ENCODE data around the gene NTN1. TPM values are rescaled to one million over a fixed set of nuclear protein-coding genes. Genes with fewer than 3 reads are reported as not detected.
A peak's percentile ranks its signal among the peaks of the same experiment; 100 is the strongest.

Gene NTN1
- total RNA-seq, 1 donor from 2014 or later: 22.8 TPM

GRCh38 chr17:9028988-9029570 lies 7.8 kb downstream of the NTN1 start:
- DNase-seq (ENCODE audit: low spot score): no peak
- ATAC-seq: peak; percentile 18
- intact Hi-C loops (cut with DNase I): no loop called here

GRCh38 chr17:9032151-9032550 lies 10.8 kb downstream of the NTN1 start:
- intact Hi-C loops (cut with DNase I): no loop called here
- DNase-seq (ENCODE audit: low spot score): no peak
- peak; percentile 48 for ATAC-seq

- intact Hi-C loops (cut with DNase I): no loop called here
- DNase-seq (ENCODE audit: low spot score) (no peak), ATAC-seq (peak; percentile 50)
These were observed 11.3 kb downstream of the NTN1 start for GRCh38 chr17:9032583-9032982.

- no peak for ATAC-seq
- intact Hi-C loops (cut with DNase I): no loop called here
- no peak for DNase-seq (ENCODE audit: low spot score)
These were observed 13.9 kb downstream of the NTN1 start for GRCh38 chr17:9035249-9035648.

GRCh38 chr17:9036336-9036735 lies 15.0 kb downstream of the NTN1 start:
- intact Hi-C loops (cut with DNase I): no loop called here
- ATAC-seq (no peak), DNase-seq (ENCODE audit: low spot score) (no peak)

GRCh38 chr17:9037736-9038135 lies 16.4 kb downstream of the NTN1 start:
- no peak for DNase-seq (ENCODE audit: low spot score)
- ATAC-seq: no peak
- intact Hi-C loops (cut with DNase I): no loop called here

- DNase-seq (ENCODE audit: low spot score): no peak
- no peak for ATAC-seq
- intact Hi-C loops (cut with DNase I): no loop called here
These were observed 17.1 kb downstream of the NTN1 start for GRCh38 chr17:9038380-9038779.

- DNase-seq (ENCODE audit: low spot score): no peak
- intact Hi-C loops (cut with DNase I): no loop called here
- ATAC-seq: no peak
These were observed 23.6 kb downstream of the NTN1 start for GRCh38 chr17:9044772-9045463.

- intact Hi-C loops (cut with DNase I): no loop called here
- no peak for DNase-seq (ENCODE audit: low spot score)
These were observed 29.6 kb downstream of the NTN1 start for GRCh38 chr17:9050801-9051401.

GRCh38 chr17:9051561-9051960 lies 30.3 kb downstream of the NTN1 start:
- DNase-seq (ENCODE audit: low spot score): no peak
- intact Hi-C loops (cut with DNase I): no loop called here
- ATAC-seq: no peak

More at GRCh38 chr17:9050801-9051401, 29.6 kb downstream of the NTN1 start:
- no peak for ATAC-seq

GRCh38 chr17:9052921-9053320 lies 31.6 kb downstream of the NTN1 start:
- intact Hi-C loops (cut with DNase I): no loop called here
- DNase-seq (ENCODE audit: low spot score) (no peak), ATAC-seq (peak; percentile 20)

GRCh38 chr17:9053406-9053805 lies 32.1 kb downstream of the NTN1 start:
- intact Hi-C loops (cut with DNase I): no loop called here
- no peak for ATAC-seq
- no peak for DNase-seq (ENCODE audit: low spot score)

- intact Hi-C loops (cut with DNase I): no loop called here
- ATAC-seq: no peak
- no peak for DNase-seq (ENCODE audit: low spot score)
These were observed 33.0 kb downstream of the NTN1 start for GRCh38 chr17:9054126-9054975.

GRCh38 chr17:9055281-9055680 lies 34.0 kb downstream of the NTN1 start:
- intact Hi-C loops (cut with DNase I): no loop called here

GRCh38 chr17:9056566-9056965 lies 35.3 kb downstream of the NTN1 start:
- intact Hi-C loops (cut with DNase I): no loop called here
- DNase-seq (ENCODE audit: low spot score) (no peak), ATAC-seq (peak; percentile 83)

More at GRCh38 chr17:9055281-9055680, 34.0 kb downstream of the NTN1 start:
- DNase-seq (ENCODE audit: low spot score): no peak
- no peak for ATAC-seq

- ATAC-seq (peak; percentile 48), DNase-seq (ENCODE audit: low spot score) (no peak)
- intact Hi-C loops (cut with DNase I): no loop called here
These were observed 36.0 kb downstream of the NTN1 start for GRCh38 chr17:9057310-9057709.

GRCh38 chr17:9062399-9062902 lies 41.1 kb downstream of the NTN1 start:
- intact Hi-C loops (cut with DNase I): no loop called here
- no peak for DNase-seq (ENCODE audit: low spot score)
- ATAC-seq: no peak

GRCh38 chr17:9064311-9064834 lies 43.1 kb downstream of the NTN1 start:
- intact Hi-C loops (cut with DNase I): no loop called here
- no peak for ATAC-seq
- no peak for DNase-seq (ENCODE audit: low spot score)

GRCh38 chr17:9071016-9071415 lies 49.7 kb downstream of the NTN1 start:
- DNase-seq (ENCODE audit: low spot score) (no peak), ATAC-seq (no peak)
- intact Hi-C loops (cut with DNase I): no loop called here
